H9 (cell line): ENCODE results near the gene SS18L1. TPM values are rescaled to one million over a fixed set of nuclear protein-coding genes. Genes with fewer than 3 reads are reported as not detected.

Experiments
- DNase-seq: peaks from one replicate; pipeline ENCODE4 v3.0.0-alpha.2; 2017
- H2AFZ ChIP-seq: one replicate; pipeline ENCODE4 v1.6.1; 2013; ENCODE audit warnings: mild to moderate bottlenecking, low read length, control low read depth, moderate library complexity
- H2AK5ac ChIP-seq: 2 replicates; pipeline ENCODE4 v1.6.1; 2013; ENCODE audit warnings: low read length, control low read depth, mixed read lengths; ENCODE audit not compliant: insufficient read length
- H2BK120ac ChIP-seq: one replicate; pipeline ENCODE4 v1.6.1; 2013; ENCODE audit warnings: low read depth, mild to moderate bottlenecking, low read length, control low read depth, inconsistent platforms; ENCODE audit not compliant: poor library complexity, severe bottlenecking
- H2BK12ac ChIP-seq: 2 replicates; pipeline ENCODE4 v1.6.1; 2013; ENCODE audit warnings: low read length, control low read depth, mixed read lengths, low read depth; ENCODE audit not compliant: insufficient read length
- H2BK15ac ChIP-seq: 2 replicates; pipeline ENCODE4 v1.6.1; 2013; ENCODE audit warnings: low read depth, low read length, control low read depth
- H2BK20ac ChIP-seq: one replicate; pipeline ENCODE4 v1.6.1; 2013; ENCODE audit warnings: low read depth, mild to moderate bottlenecking, low read length, control low read depth, inconsistent platforms; ENCODE audit not compliant: poor library complexity, severe bottlenecking
- H2BK5ac ChIP-seq: 2 replicates; pipeline ENCODE4 v1.6.1; 2013; ENCODE audit warnings: low read length, control low read depth, mixed read lengths; ENCODE audit not compliant: insufficient read length
- H3K14ac ChIP-seq: 2 replicates; pipeline ENCODE4 v1.6.1; 2013; ENCODE audit warnings: low read length, control low read depth; ENCODE audit not compliant: insufficient read depth
- H3K18ac ChIP-seq: 2 replicates; pipeline ENCODE4 v1.6.1; 2013; ENCODE audit warnings: low read depth, mild to moderate bottlenecking, mixed read lengths, low read length, control low read depth; ENCODE audit not compliant: insufficient read length
- H3K23ac ChIP-seq: 2 replicates; pipeline ENCODE4 v1.6.1; 2013; ENCODE audit warnings: low read length, control low read depth, mixed read lengths, low read depth; ENCODE audit not compliant: insufficient read length
- H3K23me2 ChIP-seq: 2 replicates; pipeline ENCODE4 v1.6.1; 2013; ENCODE audit warnings: low read depth, mild to moderate bottlenecking, mixed read lengths, low read length, control low read depth; ENCODE audit not compliant: insufficient read length, poor library complexity, severe bottlenecking
- H3K27ac ChIP-seq: 2 replicates; pipeline ENCODE4 v1.5.1; 2013; ENCODE audit warnings: low read length, control low read depth, mixed read lengths, low read depth; ENCODE audit not compliant: insufficient read length
- H3K27me3 ChIP-seq: 2 replicates; pipeline ENCODE4 v1.6.1; 2013; ENCODE audit warnings: low read length, control low read depth, inconsistent platforms; ENCODE audit not compliant: insufficient read depth
- H3K4ac ChIP-seq: 2 replicates; pipeline ENCODE4 v1.6.1; 2013; ENCODE audit warnings: low read depth, mild to moderate bottlenecking, control low read depth, inconsistent platforms, low read length, moderate library complexity
- H3K4me1 ChIP-seq: 2 replicates; pipeline ENCODE4 v1.6.1; 2013; ENCODE audit warnings: low read length, control low read depth, inconsistent platforms; ENCODE audit not compliant: insufficient read depth
- H3K4me2 ChIP-seq: 2 replicates; pipeline ENCODE4 v1.6.1; 2013; ENCODE audit warnings: low read length, control low read depth, mixed read lengths; ENCODE audit not compliant: insufficient read length, insufficient read depth
- H3K56ac ChIP-seq: 2 replicates; pipeline ENCODE4 v1.6.1; 2013; ENCODE audit warnings: low read depth, mild to moderate bottlenecking, mixed read lengths, low read length, control low read depth; ENCODE audit not compliant: insufficient read length
- H3K79me1 ChIP-seq: 2 replicates; pipeline ENCODE4 v1.6.1; 2013; ENCODE audit warnings: low read depth, mild to moderate bottlenecking, moderate library complexity, low read length, control low read depth, inconsistent platforms; ENCODE audit not compliant: insufficient read depth, poor library complexity, severe bottlenecking
- H3K79me2 ChIP-seq: 2 replicates; pipeline ENCODE4 v1.6.1; 2013; ENCODE audit warnings: low read length, control low read depth, inconsistent platforms; ENCODE audit not compliant: insufficient read depth
- H3K9ac ChIP-seq: 2 replicates; pipeline ENCODE4 v1.6.1; 2013; ENCODE audit warnings: low read length, control low read depth, mixed read lengths; ENCODE audit not compliant: insufficient read length; ENCODE audit errors: extremely low read depth
- H3K9me3 ChIP-seq: one replicate; pipeline ENCODE4 v1.6.1; 2013; ENCODE audit warnings: low read depth, low read length, inconsistent platforms; ENCODE audit not compliant: control insufficient read depth
- H3T11ph ChIP-seq: one replicate; pipeline ENCODE4 v1.6.1; 2013; ENCODE audit warnings: mild to moderate bottlenecking, low read length, control low read depth, inconsistent platforms
- H4K20me1 ChIP-seq: one replicate; pipeline ENCODE4 v1.6.1; 2013; ENCODE audit not compliant: control insufficient read depth, insufficient read length, insufficient read depth
- H4K5ac ChIP-seq: 2 replicates; pipeline ENCODE4 v1.6.1; 2013; ENCODE audit warnings: low read depth, mild to moderate bottlenecking, mixed read lengths, low read length, control low read depth; ENCODE audit not compliant: insufficient read length
- H4K8ac ChIP-seq: replicated peaks from 2 replicates; pipeline ENCODE4 v1.6.1; 2013; ENCODE audit warnings: low read length, control low read depth, mixed read lengths, low read depth; ENCODE audit not compliant: insufficient read length
- H4K91ac ChIP-seq: 2 replicates; pipeline ENCODE4 v1.6.1; 2013; ENCODE audit warnings: low read depth, mild to moderate bottlenecking, moderate library complexity, mixed read lengths, low read length, control low read depth; ENCODE audit not compliant: insufficient read length
- H3K27ac Mint-ChIP-seq, 3 experiments: 2 replicates in 2 of 3; 3 replicates in 1 of 3; pipeline ENCODE4 v1.8.0; 2020 to 2021; ENCODE audit warnings: mixed read lengths in 3 of 3, mild to moderate bottlenecking in 1 of 3, moderate library complexity in 1 of 3
- H3K27me3 Mint-ChIP-seq: 2 replicates; pipeline ENCODE4 v1.8.0; 2021; ENCODE audit warnings: low read depth, mild to moderate bottlenecking, moderate library complexity, mixed read lengths
- H3K36me3 Mint-ChIP-seq, 3 experiments: 2 replicates in 2 of 3; 3 replicates in 1 of 3; pipeline ENCODE4 v1.8.0; 2020 to 2021; ENCODE audit warnings: low read depth in 3 of 3, mixed read lengths in 3 of 3; ENCODE audit not compliant: insufficient read depth in 1 of 3
- H3K4me1 Mint-ChIP-seq, 2 experiments: 2 replicates each; pipeline ENCODE4 v1.8.0; 2020; ENCODE audit warnings: mixed read lengths in 2 of 2
- H3K4me3 Mint-ChIP-seq, 2 experiments: 2 replicates in 1 of 2; 3 replicates in 1 of 2; pipeline ENCODE4 v1.8.0; 2020 to 2021; ENCODE audit warnings: mild to moderate bottlenecking in 2 of 2, mixed read lengths in 2 of 2, moderate library complexity in 1 of 2
- H3K9me3 Mint-ChIP-seq, 2 experiments: 2 replicates in 1 of 2; 3 replicates in 1 of 2; pipeline ENCODE4 v1.8.0; 2020; ENCODE audit warnings: mild to moderate bottlenecking in 2 of 2, mixed read lengths in 2 of 2, moderate library complexity in 1 of 2
- CTCF ChIP-seq: fragments of 200-600 bp; sonication (generic); conservative IDR thresholded peaks from 3 replicates; pipeline ENCODE4 v1.8.0; 2021; ENCODE audit warnings: antibody characterized with exemption, mild to moderate bottlenecking
- WGBS: extraction: QIAGEN DNeasy Blood & Tissue Kit; methylation state at CpG from one replicate; pipeline ENCODE4 v1.1.7; 2013; ENCODE audit warnings: missing lambda C conversion rate, low lambda C conversion rate, mixed read lengths; ENCODE audit not compliant: insufficient read length; ENCODE audit errors: extremely low coverage; 5-methylcytosine and 5-hydroxymethylcytosine counted together
- total RNA-seq: library from RNA; stranded (reverse); gene quantifications from 2 replicates; pipeline ENCODE4 v1.2.1, GENCODE V29; 2021

SS18L1 gene
- total RNA-seq, 1 experiment from 2014 or later: 22.2 TPM

GRCh38 chr20:62128502-62128901 lies 15.1 kb upstream of the SS18L1 start:
- Histone ChIP-seq H2BK5ac (no peak overlapping the region), H3K18ac (no peak overlapping the region), H3K14ac (no peak overlapping the region), H2AFZ (no peak overlapping the region), H4K91ac (no peak overlapping the region), H3K9me3 (no peaks in the 10 kb centered on the region), H4K8ac (no peak overlapping the region), H2AK5ac (no peak overlapping the region), H3K4me2 (no peak overlapping the region), H3T11ph (no peak overlapping the region), H3K23ac (no peak overlapping the region), H3K4ac (no peak overlapping the region), H2BK12ac (no peak overlapping the region), H4K5ac (no peak overlapping the region), H3K27ac (no peak overlapping the region), H3K56ac (no peak overlapping the region), H3K79me2 (peaks cover 8% of the 10 kb centered on the region; the same call in 1 of the 2 replicates), H3K9ac (no peak overlapping the region), H3K79me1 (peaks cover 15% of the 10 kb centered on the region), H2BK15ac (no peak overlapping the region), H2BK20ac (no peak overlapping the region), H4K20me1 (peaks cover 3% of the 10 kb centered on the region), H3K23me2 (peaks cover 2% of the 10 kb centered on the region), H3K27me3 (no peaks in the 10 kb centered on the region), H3K4me1 (no peaks in the 10 kb centered on the region), H2BK120ac (no peak overlapping the region)
- no peak overlapping the region for H3K4me3 Mint-ChIP-seq
- H3K9me3 Mint-ChIP-seq: no peaks in the 10 kb centered on the region
- no peak for TF ChIP-seq CTCF
- H3K27me3 Mint-ChIP-seq: no peaks in the 10 kb centered on the region
- no peak for DNase-seq
- 0 out of 7 replicates have a peak overlapping the region, but pooled peaks of 1 of the 3 experiments have one; percentile 29 for H3K27ac Mint-ChIP-seq
- H3K36me3 Mint-ChIP-seq: peaks cover 71 to 99% (median 96%) of the 10 kb centered on the region in 3 experiments
- H3K4me1 Mint-ChIP-seq: peaks cover 10% of the 10 kb centered on the region in 2 experiments
- no CpG with 5 or more reads among the region's 6 CpGs for WGBS
